H1 (cell line): Measurements from ENCODE around the gene SSTR5. TPM values are rescaled to one million over a fixed set of nuclear protein-coding genes. Genes with fewer than 3 reads are reported as not detected.

Experiments
- CTCF ChIA-PET: fragments of 300-600 bp; sonication (Branson Sonifier 250); formaldehyde crosslinking; loops from one replicate; lab custom pipeline; 2021; ENCODE audit not compliant: partially characterized antibody; lab: Charles Lee
- POLR2A ChIA-PET: fragments of 300-600 bp; sonication (Branson Sonifier 250); formaldehyde crosslinking; loops from one replicate; lab custom pipeline; 2021; ENCODE audit warnings: inconsistent platforms; ENCODE audit not compliant: partially characterized antibody; lab: Charles Lee
- DNase-seq, 2 experiments: peaks; one replicate each; pipeline versions ENCODE4 v3.0.0 to v3.0.0-alpha.2; 2010 to 2022; ENCODE audit warnings: low spot score in 2 of 2, low read depth in 1 of 2, mixed read lengths in 1 of 2
- FAIRE-seq: peaks from 2 replicates; lab custom pipeline; 2011; peaks lifted over from hg19 to GRCh38; lab: Jason Lieb, UNC
- H2AFZ ChIP-seq: 2 replicates; pipeline ENCODE4 v1.8.1; 2012; ENCODE audit warnings: low read length, inconsistent platforms
- H2AK5ac ChIP-seq: 2 replicates; pipeline ENCODE4 v1.6.1; 2013; ENCODE audit warnings: low read depth, low read length
- H2BK120ac ChIP-seq: replicated peaks from 2 replicates; pipeline ENCODE3; 2013; ENCODE audit warnings: low read depth, low read length, inconsistent platforms
- H2BK12ac ChIP-seq: 2 replicates; pipeline ENCODE4 v1.6.1; 2013; ENCODE audit warnings: low read depth, low read length
- H2BK15ac ChIP-seq: 2 replicates; pipeline ENCODE4 v1.6.1; 2013; ENCODE audit warnings: low read length
- H2BK20ac ChIP-seq: 2 replicates; pipeline ENCODE4 v1.6.1; 2013; ENCODE audit warnings: low read length
- H2BK5ac ChIP-seq: 2 replicates; pipeline ENCODE4 v1.6.1; 2013; ENCODE audit warnings: low read depth, low read length
- H3K14ac ChIP-seq: 2 replicates; pipeline ENCODE4 v1.6.1; 2013; ENCODE audit warnings: inconsistent platforms; ENCODE audit not compliant: insufficient read length
- H3K18ac ChIP-seq: 2 replicates; pipeline ENCODE4 v1.6.1; 2013; ENCODE audit warnings: low read length; ENCODE audit errors: extremely low read depth
- H3K23ac ChIP-seq: 2 replicates; pipeline ENCODE4 v1.6.1; 2013; ENCODE audit warnings: inconsistent platforms; ENCODE audit not compliant: insufficient read length
- H3K23me2 ChIP-seq: 2 replicates; pipeline ENCODE4 v1.6.1; 2013; ENCODE audit warnings: low read depth, low read length
- H3K27ac ChIP-seq: 2 replicates; pipeline ENCODE4 v1.6.1; 2011; ENCODE audit warnings: low read depth, low read length, inconsistent platforms
- H3K27me3 ChIP-seq, 4 experiments: replicated peaks in 1 of 4; 1 replicate in 1 of 4; 2 replicates in 3 of 4; pipeline versions ENCODE4 v1.6.1 to v1.8.1; 2011 to 2013; ENCODE audit warnings: low read length in 3 of 4, mild to moderate bottlenecking in 3 of 4, inconsistent platforms in 2 of 4, mixed read lengths in 2 of 4, moderate library complexity in 1 of 4; ENCODE audit not compliant: control insufficient read depth in 3 of 4, insufficient read depth in 3 of 4; ENCODE audit errors: extremely low read depth in 1 of 4
- H3K36me3 ChIP-seq, 4 experiments: 2 replicates each; pipeline versions ENCODE4 v1.6.1 to v1.8.1; 2011 to 2013; ENCODE audit warnings: mild to moderate bottlenecking in 4 of 4, low read length in 3 of 4, moderate library complexity in 2 of 4, control low read depth in 1 of 4, inconsistent platforms in 1 of 4; ENCODE audit not compliant: insufficient read depth in 4 of 4, control insufficient read depth in 2 of 4
- H3K4ac ChIP-seq: replicated peaks from 2 replicates; pipeline ENCODE3; 2013; ENCODE audit warnings: low read length, low read depth, mixed read lengths, inconsistent platforms; ENCODE audit not compliant: insufficient read length
- H3K4me1 ChIP-seq, 4 experiments: replicated peaks in 1 of 4; 1 replicate in 1 of 4; 2 replicates in 3 of 4; pipeline versions ENCODE4 v1.6.1 to v1.8.1; 2011 to 2013; ENCODE audit warnings: low read length in 3 of 4, inconsistent platforms in 2 of 4, mixed read lengths in 1 of 4; ENCODE audit not compliant: insufficient read depth in 4 of 4, control insufficient read depth in 3 of 4
- H3K4me2 ChIP-seq, 2 experiments: 2 replicates each; pipeline versions ENCODE4 v1.6.1 to v1.8.1; 2011 to 2013; ENCODE audit warnings: low read depth in 2 of 2, low read length in 2 of 2, control low read depth in 1 of 2, inconsistent platforms in 1 of 2, mild to moderate bottlenecking in 1 of 2; ENCODE audit not compliant: insufficient read depth in 1 of 2
- H3K4me3 ChIP-seq, 4 experiments: fragments of 200-600, 300-600 bp in 1 of 4; sonication (generic), shearing (Covaris generic), sonication (Bioruptor Twin) in 1 of 4; 2 replicates each; pipeline versions ENCODE4 v1.5.1 to v1.8.1; 2011 to 2016; ENCODE audit warnings: low read length in 4 of 4, low read depth in 3 of 4, control low read depth in 2 of 4, inconsistent platforms in 2 of 4, mild to moderate bottlenecking in 2 of 4, mixed read lengths in 1 of 4, moderate library complexity in 1 of 4; ENCODE audit not compliant: insufficient read depth in 2 of 4; ENCODE audit errors: extremely low read depth in 1 of 4
- H3K56ac ChIP-seq: replicated peaks from 2 replicates; pipeline ENCODE3; 2013; ENCODE audit warnings: low read depth, mild to moderate bottlenecking, mixed read lengths, low read length, inconsistent platforms; ENCODE audit not compliant: insufficient read length
- H3K79me1 ChIP-seq: 2 replicates; pipeline ENCODE4 v1.6.1; 2013; ENCODE audit warnings: low read depth, low read length, control low read depth
- H3K79me2 ChIP-seq, 2 experiments: 2 replicates each; pipeline versions ENCODE4 v1.6.1 to v1.8.1; 2012 to 2013; ENCODE audit warnings: low read length in 2 of 2, mild to moderate bottlenecking in 2 of 2, inconsistent platforms in 1 of 2; ENCODE audit not compliant: insufficient read depth in 2 of 2, control insufficient read depth in 1 of 2
- H3K9ac ChIP-seq, 4 experiments: replicated peaks in 1 of 4; 1 replicate in 1 of 4; 2 replicates in 3 of 4; pipeline versions ENCODE4 v1.6.1 to v1.8.1; 2011 to 2013; ENCODE audit warnings: low read depth in 3 of 4, low read length in 3 of 4, control low read depth in 2 of 4, mild to moderate bottlenecking in 2 of 4, moderate library complexity in 2 of 4, inconsistent platforms in 1 of 4; ENCODE audit errors: extremely low read depth in 1 of 4
- H3K9me3 ChIP-seq, 2 experiments: 2 replicates each; pipeline versions ENCODE4 v1.6.1 to v1.8.1; 2012 to 2013; ENCODE audit warnings: mild to moderate bottlenecking in 2 of 2, moderate library complexity in 2 of 2, control low read depth in 1 of 2, inconsistent platforms in 1 of 2, low read depth in 1 of 2, low read length in 1 of 2, mixed read lengths in 1 of 2; ENCODE audit not compliant: insufficient read depth in 2 of 2
- H4K20me1 ChIP-seq, 2 experiments: replicated peaks in 1 of 2; 2 replicates each; pipeline versions ENCODE3 to v1.8.1; 2011 to 2013; ENCODE audit warnings: inconsistent platforms in 2 of 2, low read length in 2 of 2, mild to moderate bottlenecking in 1 of 2; ENCODE audit not compliant: insufficient read depth in 2 of 2, control insufficient read depth in 1 of 2
- H4K5ac ChIP-seq: 2 replicates; pipeline ENCODE4 v1.6.1; 2013; ENCODE audit warnings: low read length, low read depth, mixed read lengths, inconsistent platforms; ENCODE audit not compliant: insufficient read length
- H4K8ac ChIP-seq: 2 replicates; pipeline ENCODE4 v1.8.0; 2013; ENCODE audit warnings: mild to moderate bottlenecking, moderate library complexity, low read length, inconsistent platforms; ENCODE audit not compliant: insufficient read depth; ENCODE audit errors: extremely low read depth
- H4K91ac ChIP-seq: replicated peaks from 2 replicates; pipeline ENCODE3; 2013; ENCODE audit warnings: low read length, mixed read lengths, inconsistent platforms; ENCODE audit not compliant: insufficient read length
- GTF2F1 ChIP-seq: IDR thresholded peaks from 2 replicates; pipeline ENCODE4 v1.6.1; 2012; ENCODE audit warnings: low read depth, low read length, improper control_type of control experiment, borderline replicate concordance
- HDAC2 ChIP-seq, 2 experiments: fragments of 300-600 bp in 1 of 2; sonication (generic) in 1 of 2; IDR thresholded peaks; 2 replicates each; pipeline ENCODE4 v1.6.1; 2011 to 2012; ENCODE audit warnings: low read depth in 2 of 2, low read length in 2 of 2, mild to moderate bottlenecking in 2 of 2, moderate library complexity in 2 of 2, borderline replicate concordance in 1 of 2, inconsistent platforms in 1 of 2
- JUND ChIP-seq: IDR thresholded peaks from 2 replicates; pipeline ENCODE4 v1.6.1; 2011; ENCODE audit warnings: mild to moderate bottlenecking, improper control_type of control experiment, low read length
- SIN3A ChIP-seq, 2 experiments: IDR thresholded peaks in 1 of 2; conservative IDR thresholded peaks in 1 of 2; 2 replicates each; pipeline ENCODE4 v1.6.1; 2011 to 2012; ENCODE audit warnings: low read length in 2 of 2, improper control_type of control experiment in 1 of 2, low read depth in 1 of 2, mild to moderate bottlenecking in 1 of 2
- TAF1 ChIP-seq: IDR thresholded peaks from 2 replicates; pipeline ENCODE4 v1.6.1; 2011; ENCODE audit warnings: mild to moderate bottlenecking, low read depth, low read length
- whole genome bisulfite sequencing, 2 experiments: shearing (Covaris generic) in 1 of 2; methylation state at CpG; one replicate each; pipeline versions ENCODE4 v1.1.6 to v1.1.7; 2013 to 2015; ENCODE audit warnings: low lambda C conversion rate in 2 of 2, mixed read lengths in 2 of 2, inconsistent platforms in 1 of 2, low coverage in 1 of 2, missing lambda C conversion rate in 1 of 2; ENCODE audit not compliant: insufficient replicate concordance in 2 of 2, insufficient coverage in 1 of 2, insufficient read length in 1 of 2; ENCODE audit errors: extremely low coverage in 1 of 2, missing lambda C conversion rate in 1 of 2; 5-methylcytosine and 5-hydroxymethylcytosine counted together
- polyA plus RNA-seq, 7 experiments: library from polyadenylated mRNA; depleted of rRNA in 3 of 7; stranded (reverse) in 5 of 7; unstranded in 2 of 7; fragments of >200 nt in 5 of 7; fragments of 200-250 nt in 2 of 7; gene quantifications; 1 replicate in 5 of 7; 2 replicates in 1 of 7; 4 replicates in 1 of 7; pipeline versions ENCODE4 v1.2.1 to v1.2.3, GENCODE V29; 2011 to 2013; ENCODE audit warnings: missing spikeins in 2 of 7, mixed read lengths in 2 of 7
- total RNA-seq: library from RNA; stranded (reverse); fragmentation: NEBNext Ultra II Directional; extraction: Animal tissue kit (Norgen Biotek cat#: 25700); gene quantifications from 2 replicates; pipeline ENCODE4 v1.2.1, GENCODE V29; 2021
- TF ChIP-seq, protein P1 (sequence below): IDR thresholded peaks from 2 replicates; pipeline ENCODE4 v1.6.1; 2012; ENCODE audit warnings: low read length, inconsistent platforms

SSTR5 gene
- total and polyA plus RNA-seq, 2 of the 8 experiments (the other 6 are each of a cell fraction or from before 2014, with no cell fraction given), result 0.56 to 0.60 TPM

DNA sequence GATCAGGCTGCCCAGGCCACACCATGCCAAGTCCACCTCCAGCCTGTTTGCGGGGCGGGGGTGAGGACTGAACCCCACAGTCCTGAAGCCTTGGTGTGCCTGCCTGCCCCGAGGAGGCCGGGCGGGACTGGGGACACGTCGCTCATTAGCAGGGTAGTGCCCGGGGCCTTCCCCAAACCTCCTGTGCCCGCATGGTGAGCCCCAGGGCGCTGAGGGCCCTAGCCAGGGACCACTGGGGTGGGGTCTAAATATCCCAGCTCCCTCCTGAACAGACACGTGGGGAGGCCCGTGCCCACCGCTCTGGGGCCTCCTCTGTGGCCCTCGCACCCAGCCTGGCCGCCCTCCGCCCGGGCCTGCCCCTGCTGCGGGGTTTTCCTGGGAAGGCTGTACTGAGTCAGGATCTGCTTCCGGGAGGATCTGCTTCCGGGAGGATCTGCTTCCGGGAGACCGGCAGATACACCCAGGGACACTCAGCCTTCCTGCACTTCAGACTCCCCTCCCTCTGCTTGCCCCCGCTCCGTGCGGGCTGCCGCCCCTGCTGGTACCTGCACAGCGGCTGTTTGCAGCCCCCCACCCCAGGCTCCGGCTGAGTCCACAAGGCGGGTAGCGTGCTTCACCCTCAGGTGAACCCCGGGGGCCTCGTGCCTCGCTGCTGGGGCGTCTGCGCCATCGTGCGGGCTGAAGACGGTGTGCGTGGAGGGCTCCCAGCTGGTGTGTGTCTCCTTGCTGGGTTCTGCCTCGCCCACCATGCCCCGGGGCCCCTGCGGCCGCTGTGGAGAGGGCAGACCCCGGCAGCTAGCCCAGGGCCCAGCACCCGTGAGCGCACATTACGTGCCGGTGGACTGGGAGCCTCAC lies 56.8 kb downstream of the SSTR5 start:
- no peak overlapping the region for H2AFZ ChIP-seq
- H3K23ac ChIP-seq, result no peak overlapping the region
- H3K36me3 ChIP-seq, result no peaks in the 10 kb centered on the region
- no peak for DNase-seq
- WGBS, 2 experiments, result 96% methylated on average over 42 of the region's 48 CpGs; no CpG with 5 or more reads in 1 of the 2 experiments
- H2BK12ac ChIP-seq, result no peak overlapping the region
- H3K79me2 ChIP-seq, result no peaks in the 10 kb centered on the region
- ChIA-PET POLR2A (interaction anchor here (1.2 kb wide), 1 partner anchor 17 kb away, joined by 3 read pairs; no protein-coding TSS in a partner anchor), CTCF (interaction anchor here (0.6 kb wide), 1 partner anchor 812 kb away, joined by 3 read pairs; no protein-coding TSS in a partner anchor)
- H2BK120ac ChIP-seq, result no peak overlapping the region
- no peak overlapping the region for H4K91ac ChIP-seq
- no peak overlapping the region for H3K4me2 ChIP-seq
- H3K56ac ChIP-seq, result no peak overlapping the region
- no peak overlapping the region for H3K4ac ChIP-seq
- no peak overlapping the region for H3K14ac ChIP-seq
- H3K4me3 ChIP-seq, result no peak overlapping the region
- no peak overlapping the region for H3K18ac ChIP-seq
- no peaks in the 10 kb centered on the region for H4K20me1 ChIP-seq
- no peaks in the 10 kb centered on the region for H3K79me1 ChIP-seq
- no peaks in the 10 kb centered on the region for H3K27me3 ChIP-seq
- no peaks in the 10 kb centered on the region for H3K9me3 ChIP-seq
- H2BK20ac ChIP-seq, result no peak overlapping the region
- no peak overlapping the region for H3K9ac ChIP-seq
- peaks cover 0 to 6% (median 0%) of the 10 kb centered on the region in 4 experiments; a peak in 2 of 7 replicates for H3K4me1 ChIP-seq
- H3K23me2 ChIP-seq, result no peaks in the 10 kb centered on the region
- no peak for FAIRE-seq
- H2AK5ac ChIP-seq, result no peak overlapping the region
- H3K27ac ChIP-seq, result no peak overlapping the region
- no peak overlapping the region for H2BK5ac ChIP-seq
- no peak overlapping the region for H4K5ac ChIP-seq
- no peak overlapping the region for H4K8ac ChIP-seq
- H2BK15ac ChIP-seq, result no peak overlapping the region
- TF ChIP-seq HDAC2 (IDR thresholded peaks at IDR 0.05; ENCODE audit: borderline replicate concordance in 1 of 2, low read depth in 2 of 2, low read length in 2 of 2) (no peak), JUND (no peak), GTF2F1 (no peak), TAF1 (no peak), SIN3A (conservative IDR thresholded peaks at IDR 0.05 in 1 of 2, IDR thresholded peaks at IDR 0.05 in 1 of 2; ENCODE audit: low read depth in 1 of 2, low read length in 2 of 2) (no peak)
- TF ChIP-seq, protein P1, sequence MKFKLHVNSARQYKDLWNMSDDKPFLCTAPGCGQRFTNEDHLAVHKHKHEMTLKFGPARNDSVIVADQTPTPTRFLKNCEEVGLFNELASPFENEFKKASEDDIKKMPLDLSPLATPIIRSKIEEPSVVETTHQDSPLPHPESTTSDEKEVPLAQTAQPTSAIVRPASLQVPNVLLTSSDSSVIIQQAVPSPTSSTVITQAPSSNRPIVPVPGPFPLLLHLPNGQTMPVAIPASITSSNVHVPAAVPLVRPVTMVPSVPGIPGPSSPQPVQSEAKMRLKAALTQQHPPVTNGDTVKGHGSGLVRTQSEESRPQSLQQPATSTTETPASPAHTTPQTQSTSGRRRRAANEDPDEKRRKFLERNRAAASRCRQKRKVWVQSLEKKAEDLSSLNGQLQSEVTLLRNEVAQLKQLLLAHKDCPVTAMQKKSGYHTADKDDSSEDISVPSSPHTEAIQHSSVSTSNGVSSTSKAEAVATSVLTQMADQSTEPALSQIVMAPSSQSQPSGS, result no peak
